ENCODE measurements around the gene UBN1. TPM values are rescaled to one million over a fixed set of nuclear protein-coding genes. Genes with fewer than 3 reads are reported as not detected.

Gene UBN1
- total and polyA plus RNA-seq, 10 of the 15 experiments (the other 5 are each of a cell fraction or from before 2014, with no cell fraction given) = 2.1 to 32.5 (median 13.9) TPM

- TF ChIP-seq PAX8 (IDR thresholded peaks at IDR 0.05) = no peak
Measured at GRCh38 chr16:4913774-4914525, 66.7 kb downstream of the UBN1 start (continued).

GRCh38 chr16:4914528-4915225, 67.4 kb downstream of the UBN1 start:
- BruUV-seq (replicated peaks) = no TSS peak
- ATAC-seq (no peak), DNase-seq (ENCODE audit: low read depth, low spot score) (no peak), FAIRE-seq (no peak)
- H3K27me3 ChIP-seq (replicated peaks in 1 of 2; ENCODE audit: control insufficient read depth in 2 of 2, insufficient read depth in 2 of 2, low read length in 1 of 2) = no peaks in the 10 kb centered on the region
- in situ Hi-C loops (cut with MboI) (no loop called here), intact Hi-C loops (cut with micrococcal nuclease; ENCODE audit: unreplicated experiment) (no loop called here)
- no peak overlapping the region for H3K27ac ChIP-seq (ENCODE audit: control insufficient read depth, insufficient read depth)
- ChIA-PET CTCF (interaction anchor here (0.6 to 1.0 kb wide), 2 partner anchors 41 to 167 kb away, joined by 3 read pairs; no protein-coding TSS in a partner anchor), SMC1A (ENCODE audit: uncharacterized antibody, unreplicated experiment) (no interaction called here), POLR2A (no interaction called here), RAD21 (ENCODE audit: unreplicated experiment) (no interaction called here)
- no peaks in the 10 kb centered on the region for H3K4me1 ChIP-seq (ENCODE audit: control insufficient read depth, insufficient read depth, low read length)
- H4K20me1 ChIP-seq (ENCODE audit: control insufficient read depth, insufficient read depth) = no peaks in the 10 kb centered on the region
- 38% methylated on average over 7 of the region's 7 CpGs for WGBS (ENCODE audit: insufficient coverage, insufficient replicate concordance, low lambda C conversion rate, missing lambda C conversion rate)
- H3K4me2 ChIP-seq (ENCODE audit: control insufficient read depth, insufficient read depth) = no peak overlapping the region
- H2AFZ ChIP-seq (ENCODE audit: control insufficient read depth, low read depth, low read length) = no peak overlapping the region
- H3K4me3 ChIP-seq = no peak overlapping the region
- no peak overlapping the region for H3K9ac ChIP-seq (ENCODE audit: control insufficient read depth, insufficient read depth, low read length)
- no peaks in the 10 kb centered on the region for H3K36me3 ChIP-seq (ENCODE audit: control insufficient read depth in 2 of 2, insufficient read depth in 2 of 2, low read length in 1 of 2)
- H3K79me2 ChIP-seq (ENCODE audit: control insufficient read depth, insufficient read depth, low read length) = no peaks in the 10 kb centered on the region
- H3K9me3 ChIP-seq (replicated peaks; ENCODE audit: control insufficient read depth, insufficient read depth, low read length) = no peaks in the 10 kb centered on the region
- TF ChIP-seq ZBTB4 (CRISPR knock-in tag; IDR thresholded peaks at IDR 0.05) = no peak
- TF ChIP-seq KAT2A (conservative IDR thresholded peaks at IDR 0.05; ENCODE audit: control insufficient read depth, low read depth, low read length) = no peak
- no peak for TF ChIP-seq RAD21 (IDR thresholded peaks at IDR 0.05; ENCODE audit: insufficient read depth, low read depth, low read length)
- no peak for TF ChIP-seq SPI1 (IDR thresholded peaks at IDR 0.05; ENCODE audit: borderline replicate concordance, insufficient read depth, low read depth, low read length)
- TF ChIP-seq POLR2A (IDR thresholded peaks at IDR 0.05; ENCODE audit: low read depth, low read length) = no peak
- TF ChIP-seq CBFB (IDR thresholded peaks at IDR 0.05; ENCODE audit: low read depth) = no peak
- no peak for TF ChIP-seq PRDM15 (CRISPR knock-in tag; IDR thresholded peaks at IDR 0.05)
- TF ChIP-seq PBX3 (IDR thresholded peaks at IDR 0.05; ENCODE audit: insufficient replicate concordance, low read depth, low read length) = no peak
- TF ChIP-seq PAX8 (IDR thresholded peaks at IDR 0.05) = no peak
- no peak for TF ChIP-seq USF2 (IDR thresholded peaks at IDR 0.05; ENCODE audit: borderline replicate concordance, low read depth, low read length)
- no peak for TF ChIP-seq PAX5 (IDR thresholded peaks at IDR 0.05; ENCODE audit: borderline replicate concordance, low read depth, low read length)
